Placental epithelial cell (primary cell): ENCODE data around the gene SCAMP1. TPM values are rescaled to one million over a fixed set of nuclear protein-coding genes. Genes with fewer than 3 reads are reported as not detected.

Experiments used
- small RNA-seq: library from RNA; depleted of rRNA; stranded (forward); fragments of <200 nt; gene quantifications from one replicate; pipeline ENCODE3, GENCODE V24; 2012
- total RNA-seq: library from RNA; depleted of rRNA; stranded (reverse); fragments of >200 nt; gene quantifications from 2 replicates; pipeline ENCODE4 v1.2.3, GENCODE V29; 2012

Gene SCAMP1, protein sequence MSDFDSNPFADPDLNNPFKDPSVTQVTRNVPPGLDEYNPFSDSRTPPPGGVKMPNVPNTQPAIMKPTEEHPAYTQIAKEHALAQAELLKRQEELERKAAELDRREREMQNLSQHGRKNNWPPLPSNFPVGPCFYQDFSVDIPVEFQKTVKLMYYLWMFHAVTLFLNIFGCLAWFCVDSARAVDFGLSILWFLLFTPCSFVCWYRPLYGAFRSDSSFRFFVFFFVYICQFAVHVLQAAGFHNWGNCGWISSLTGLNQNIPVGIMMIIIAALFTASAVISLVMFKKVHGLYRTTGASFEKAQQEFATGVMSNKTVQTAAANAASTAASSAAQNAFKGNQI
- total RNA-seq = 23.9 and 52.8 TPM in 2 replicates

DNA sequence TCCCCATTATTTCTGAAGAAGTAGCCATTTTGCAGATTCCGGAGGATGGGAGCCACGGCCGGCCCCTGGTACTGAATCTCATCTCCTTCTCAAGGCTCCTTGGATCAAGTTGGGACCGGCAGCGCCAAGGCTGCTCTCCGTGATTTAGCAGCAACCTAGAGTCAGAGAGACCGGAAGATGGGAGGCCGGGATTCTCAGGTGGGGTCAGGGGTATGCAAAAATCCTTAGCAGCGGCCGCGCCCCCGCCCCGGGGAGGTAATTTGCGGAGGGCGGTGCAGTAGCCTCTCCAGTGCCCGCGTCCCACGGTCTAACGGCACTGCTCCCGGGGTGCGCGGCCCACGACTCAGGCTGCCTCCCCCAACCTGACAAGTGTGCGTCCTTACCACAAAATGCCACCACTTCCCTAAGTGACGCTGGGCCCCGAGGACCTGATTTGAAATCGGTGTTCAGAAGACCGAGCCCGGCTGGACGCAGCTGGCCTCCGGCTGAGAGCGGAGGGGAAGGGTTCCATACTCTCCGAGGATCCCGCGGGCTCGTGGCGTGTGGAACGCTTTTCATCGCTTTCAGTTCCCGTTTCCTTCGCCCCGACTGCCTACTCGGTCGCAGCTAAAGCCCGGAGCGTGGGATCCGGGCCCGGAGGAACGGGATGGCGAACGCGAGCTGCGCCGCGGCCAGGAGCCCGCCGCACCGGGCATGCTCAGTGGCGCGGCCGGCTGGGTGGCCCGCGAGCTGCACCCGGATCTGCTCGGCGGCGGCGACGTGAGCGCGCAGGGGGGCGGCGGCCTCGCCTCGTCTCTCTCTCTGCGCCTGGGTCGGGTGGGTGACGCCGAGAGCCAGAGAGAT, at the start of gene SCAMP1:
SCAMP1 (plus strand) TSS at position 787 of the 843 bp plus-strand sequence; CDS start at position 842, 55 bp downstream.

Small RNA genes within 50 kb of the gene (small RNA-seq; reads per million reads assigned to genes)
- not detected for gene RF00019
- not detected for gene RNU6-183P

Other genes with a start within 250 kb of the SCAMP1 start
- gene AP3B1, start 65.9 kb upstream of the SCAMP1 start, total RNA-seq = 69.6 and 69.9 TPM in 2 replicates